GM23338 (cell line): ENCODE data around the gene FRMD3.

Experiments used
- CREB1 ChIP-seq: fragments of 250-450 bp; sonication (Bioruptor Pico); IDR thresholded peaks from 2 replicates; pipeline ENCODE4 v1.5.0; 2020; ENCODE audit warnings: low read depth, mild to moderate bottlenecking, moderate library complexity
- EZH2 ChIP-seq: fragments of 200-600 bp; sonication (generic); IDR thresholded peaks from one replicate; pipeline ENCODE4 v1.8.0; 2017; ENCODE audit warnings: antibody characterized with exemption, mild to moderate bottlenecking, low read depth; ENCODE audit not compliant: unreplicated experiment
- EZH2phosphoT487 ChIP-seq: fragments of 200-600 bp; sonication (generic); IDR thresholded peaks from one replicate; pipeline ENCODE4 v1.8.1; 2018; ENCODE audit warnings: antibody characterized with exemption; ENCODE audit not compliant: unreplicated experiment
- JUNB ChIP-seq: IDR thresholded peaks from one replicate; pipeline ENCODE4 v1.6.1; 2016; ENCODE audit warnings: antibody characterized with exemption; ENCODE audit not compliant: unreplicated experiment
- NANOG ChIP-seq: IDR thresholded peaks from 2 replicates; pipeline ENCODE4 v1.6.1; 2016; ENCODE audit warnings: antibody characterized with exemption, borderline replicate concordance
- POLR2AphosphoS5 ChIP-seq: IDR thresholded peaks from 2 replicates; pipeline ENCODE4 v1.6.1; 2016; ENCODE audit warnings: antibody characterized with exemption, low read depth
- STAT1 ChIP-seq: IDR thresholded peaks from one replicate; pipeline ENCODE4 v1.6.1; 2016; ENCODE audit warnings: antibody characterized with exemption; ENCODE audit not compliant: unreplicated experiment
- ZNF114 ChIP-seq: fragments of 250-450 bp; sonication (Bioruptor Pico); IDR thresholded peaks from 2 replicates; pipeline ENCODE4 v1.5.0; 2020; ENCODE audit warnings: mild to moderate bottlenecking, moderate library complexity
- ZNF331 ChIP-seq: fragments of 250-450 bp; sonication (Bioruptor Pico); IDR thresholded peaks from 2 replicates; pipeline ENCODE4 v1.5.0; 2020; ENCODE audit warnings: low read depth, mild to moderate bottlenecking, moderate library complexity
- TF ChIP-seq, protein P1 (sequence below), 2 experiments: fragments of 200-600 bp in 1 of 2; sonication (generic) in 1 of 2; conservative IDR thresholded peaks; 2 replicates each; pipeline versions ENCODE4 v1.5.1 to v1.6.1; 2016 to 2017; ENCODE audit warnings: antibody characterized with exemption in 2 of 2, low read depth in 2 of 2, mild to moderate bottlenecking in 2 of 2, moderate library complexity in 1 of 2
- TF ChIP-seq, protein P2 (sequence below): IDR thresholded peaks from one replicate; pipeline ENCODE4 v1.6.1; 2018; ENCODE audit warnings: antibody characterized with exemption; ENCODE audit not compliant: unreplicated experiment
- TF ChIP-seq, protein P3 (sequence below): IDR thresholded peaks from 2 replicates; pipeline ENCODE4 v1.6.1; 2016; ENCODE audit warnings: antibody characterized with exemption
- TF ChIP-seq, protein P4 (sequence below): fragments of 250-450 bp; sonication (Bioruptor Pico); IDR thresholded peaks from 2 replicates; pipeline ENCODE4 v1.5.0; 2020; ENCODE audit warnings: mild to moderate bottlenecking, moderate library complexity

DNA sequence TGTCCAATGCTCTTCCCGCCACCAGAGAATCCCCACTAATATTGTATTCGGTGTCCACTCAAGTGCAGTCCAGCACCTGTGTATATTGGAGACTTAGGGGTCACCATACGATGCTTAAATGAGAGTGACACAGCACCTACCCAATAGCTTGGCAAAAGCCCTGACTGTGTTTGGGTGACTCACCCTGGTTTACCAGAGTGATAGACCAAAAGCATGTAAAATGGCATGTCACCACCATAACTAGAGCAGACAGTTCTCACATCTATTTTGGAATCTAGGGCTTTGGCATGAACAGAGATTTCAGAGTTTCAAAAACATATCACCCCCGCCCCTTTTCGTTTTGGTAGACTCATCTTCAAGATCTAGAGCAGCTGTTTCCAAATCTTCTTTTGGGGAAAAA lies 257.9 kb downstream of the FRMD3 start:
- TF ChIP-seq ZNF114 (CRISPR knock-in tag) (no peak), JUNB (no peak), POLR2AphosphoS5 (no peak), EZH2phosphoT487 (no peak), ZNF331 (CRISPR knock-in tag) (no peak), EZH2 (no peak), CREB1 (CRISPR knock-in tag) (no peak), NANOG (no peak), STAT1 (no peak)
- TF ChIP-seq, protein P1, sequence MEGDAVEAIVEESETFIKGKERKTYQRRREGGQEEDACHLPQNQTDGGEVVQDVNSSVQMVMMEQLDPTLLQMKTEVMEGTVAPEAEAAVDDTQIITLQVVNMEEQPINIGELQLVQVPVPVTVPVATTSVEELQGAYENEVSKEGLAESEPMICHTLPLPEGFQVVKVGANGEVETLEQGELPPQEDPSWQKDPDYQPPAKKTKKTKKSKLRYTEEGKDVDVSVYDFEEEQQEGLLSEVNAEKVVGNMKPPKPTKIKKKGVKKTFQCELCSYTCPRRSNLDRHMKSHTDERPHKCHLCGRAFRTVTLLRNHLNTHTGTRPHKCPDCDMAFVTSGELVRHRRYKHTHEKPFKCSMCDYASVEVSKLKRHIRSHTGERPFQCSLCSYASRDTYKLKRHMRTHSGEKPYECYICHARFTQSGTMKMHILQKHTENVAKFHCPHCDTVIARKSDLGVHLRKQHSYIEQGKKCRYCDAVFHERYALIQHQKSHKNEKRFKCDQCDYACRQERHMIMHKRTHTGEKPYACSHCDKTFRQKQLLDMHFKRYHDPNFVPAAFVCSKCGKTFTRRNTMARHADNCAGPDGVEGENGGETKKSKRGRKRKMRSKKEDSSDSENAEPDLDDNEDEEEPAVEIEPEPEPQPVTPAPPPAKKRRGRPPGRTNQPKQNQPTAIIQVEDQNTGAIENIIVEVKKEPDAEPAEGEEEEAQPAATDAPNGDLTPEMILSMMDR (conservative IDR thresholded peaks at IDR 0.05; ENCODE audit: low read depth in 2 of 2), result no peak
- TF ChIP-seq, protein P2, sequence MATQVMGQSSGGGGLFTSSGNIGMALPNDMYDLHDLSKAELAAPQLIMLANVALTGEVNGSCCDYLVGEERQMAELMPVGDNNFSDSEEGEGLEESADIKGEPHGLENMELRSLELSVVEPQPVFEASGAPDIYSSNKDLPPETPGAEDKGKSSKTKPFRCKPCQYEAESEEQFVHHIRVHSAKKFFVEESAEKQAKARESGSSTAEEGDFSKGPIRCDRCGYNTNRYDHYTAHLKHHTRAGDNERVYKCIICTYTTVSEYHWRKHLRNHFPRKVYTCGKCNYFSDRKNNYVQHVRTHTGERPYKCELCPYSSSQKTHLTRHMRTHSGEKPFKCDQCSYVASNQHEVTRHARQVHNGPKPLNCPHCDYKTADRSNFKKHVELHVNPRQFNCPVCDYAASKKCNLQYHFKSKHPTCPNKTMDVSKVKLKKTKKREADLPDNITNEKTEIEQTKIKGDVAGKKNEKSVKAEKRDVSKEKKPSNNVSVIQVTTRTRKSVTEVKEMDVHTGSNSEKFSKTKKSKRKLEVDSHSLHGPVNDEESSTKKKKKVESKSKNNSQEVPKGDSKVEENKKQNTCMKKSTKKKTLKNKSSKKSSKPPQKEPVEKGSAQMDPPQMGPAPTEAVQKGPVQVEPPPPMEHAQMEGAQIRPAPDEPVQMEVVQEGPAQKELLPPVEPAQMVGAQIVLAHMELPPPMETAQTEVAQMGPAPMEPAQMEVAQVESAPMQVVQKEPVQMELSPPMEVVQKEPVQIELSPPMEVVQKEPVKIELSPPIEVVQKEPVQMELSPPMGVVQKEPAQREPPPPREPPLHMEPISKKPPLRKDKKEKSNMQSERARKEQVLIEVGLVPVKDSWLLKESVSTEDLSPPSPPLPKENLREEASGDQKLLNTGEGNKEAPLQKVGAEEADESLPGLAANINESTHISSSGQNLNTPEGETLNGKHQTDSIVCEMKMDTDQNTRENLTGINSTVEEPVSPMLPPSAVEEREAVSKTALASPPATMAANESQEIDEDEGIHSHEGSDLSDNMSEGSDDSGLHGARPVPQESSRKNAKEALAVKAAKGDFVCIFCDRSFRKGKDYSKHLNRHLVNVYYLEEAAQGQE, result no peak
- TF ChIP-seq, protein P3, sequence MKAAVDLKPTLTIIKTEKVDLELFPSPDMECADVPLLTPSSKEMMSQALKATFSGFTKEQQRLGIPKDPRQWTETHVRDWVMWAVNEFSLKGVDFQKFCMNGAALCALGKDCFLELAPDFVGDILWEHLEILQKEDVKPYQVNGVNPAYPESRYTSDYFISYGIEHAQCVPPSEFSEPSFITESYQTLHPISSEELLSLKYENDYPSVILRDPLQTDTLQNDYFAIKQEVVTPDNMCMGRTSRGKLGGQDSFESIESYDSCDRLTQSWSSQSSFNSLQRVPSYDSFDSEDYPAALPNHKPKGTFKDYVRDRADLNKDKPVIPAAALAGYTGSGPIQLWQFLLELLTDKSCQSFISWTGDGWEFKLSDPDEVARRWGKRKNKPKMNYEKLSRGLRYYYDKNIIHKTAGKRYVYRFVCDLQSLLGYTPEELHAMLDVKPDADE, result no peak
- TF ChIP-seq, protein P4, sequence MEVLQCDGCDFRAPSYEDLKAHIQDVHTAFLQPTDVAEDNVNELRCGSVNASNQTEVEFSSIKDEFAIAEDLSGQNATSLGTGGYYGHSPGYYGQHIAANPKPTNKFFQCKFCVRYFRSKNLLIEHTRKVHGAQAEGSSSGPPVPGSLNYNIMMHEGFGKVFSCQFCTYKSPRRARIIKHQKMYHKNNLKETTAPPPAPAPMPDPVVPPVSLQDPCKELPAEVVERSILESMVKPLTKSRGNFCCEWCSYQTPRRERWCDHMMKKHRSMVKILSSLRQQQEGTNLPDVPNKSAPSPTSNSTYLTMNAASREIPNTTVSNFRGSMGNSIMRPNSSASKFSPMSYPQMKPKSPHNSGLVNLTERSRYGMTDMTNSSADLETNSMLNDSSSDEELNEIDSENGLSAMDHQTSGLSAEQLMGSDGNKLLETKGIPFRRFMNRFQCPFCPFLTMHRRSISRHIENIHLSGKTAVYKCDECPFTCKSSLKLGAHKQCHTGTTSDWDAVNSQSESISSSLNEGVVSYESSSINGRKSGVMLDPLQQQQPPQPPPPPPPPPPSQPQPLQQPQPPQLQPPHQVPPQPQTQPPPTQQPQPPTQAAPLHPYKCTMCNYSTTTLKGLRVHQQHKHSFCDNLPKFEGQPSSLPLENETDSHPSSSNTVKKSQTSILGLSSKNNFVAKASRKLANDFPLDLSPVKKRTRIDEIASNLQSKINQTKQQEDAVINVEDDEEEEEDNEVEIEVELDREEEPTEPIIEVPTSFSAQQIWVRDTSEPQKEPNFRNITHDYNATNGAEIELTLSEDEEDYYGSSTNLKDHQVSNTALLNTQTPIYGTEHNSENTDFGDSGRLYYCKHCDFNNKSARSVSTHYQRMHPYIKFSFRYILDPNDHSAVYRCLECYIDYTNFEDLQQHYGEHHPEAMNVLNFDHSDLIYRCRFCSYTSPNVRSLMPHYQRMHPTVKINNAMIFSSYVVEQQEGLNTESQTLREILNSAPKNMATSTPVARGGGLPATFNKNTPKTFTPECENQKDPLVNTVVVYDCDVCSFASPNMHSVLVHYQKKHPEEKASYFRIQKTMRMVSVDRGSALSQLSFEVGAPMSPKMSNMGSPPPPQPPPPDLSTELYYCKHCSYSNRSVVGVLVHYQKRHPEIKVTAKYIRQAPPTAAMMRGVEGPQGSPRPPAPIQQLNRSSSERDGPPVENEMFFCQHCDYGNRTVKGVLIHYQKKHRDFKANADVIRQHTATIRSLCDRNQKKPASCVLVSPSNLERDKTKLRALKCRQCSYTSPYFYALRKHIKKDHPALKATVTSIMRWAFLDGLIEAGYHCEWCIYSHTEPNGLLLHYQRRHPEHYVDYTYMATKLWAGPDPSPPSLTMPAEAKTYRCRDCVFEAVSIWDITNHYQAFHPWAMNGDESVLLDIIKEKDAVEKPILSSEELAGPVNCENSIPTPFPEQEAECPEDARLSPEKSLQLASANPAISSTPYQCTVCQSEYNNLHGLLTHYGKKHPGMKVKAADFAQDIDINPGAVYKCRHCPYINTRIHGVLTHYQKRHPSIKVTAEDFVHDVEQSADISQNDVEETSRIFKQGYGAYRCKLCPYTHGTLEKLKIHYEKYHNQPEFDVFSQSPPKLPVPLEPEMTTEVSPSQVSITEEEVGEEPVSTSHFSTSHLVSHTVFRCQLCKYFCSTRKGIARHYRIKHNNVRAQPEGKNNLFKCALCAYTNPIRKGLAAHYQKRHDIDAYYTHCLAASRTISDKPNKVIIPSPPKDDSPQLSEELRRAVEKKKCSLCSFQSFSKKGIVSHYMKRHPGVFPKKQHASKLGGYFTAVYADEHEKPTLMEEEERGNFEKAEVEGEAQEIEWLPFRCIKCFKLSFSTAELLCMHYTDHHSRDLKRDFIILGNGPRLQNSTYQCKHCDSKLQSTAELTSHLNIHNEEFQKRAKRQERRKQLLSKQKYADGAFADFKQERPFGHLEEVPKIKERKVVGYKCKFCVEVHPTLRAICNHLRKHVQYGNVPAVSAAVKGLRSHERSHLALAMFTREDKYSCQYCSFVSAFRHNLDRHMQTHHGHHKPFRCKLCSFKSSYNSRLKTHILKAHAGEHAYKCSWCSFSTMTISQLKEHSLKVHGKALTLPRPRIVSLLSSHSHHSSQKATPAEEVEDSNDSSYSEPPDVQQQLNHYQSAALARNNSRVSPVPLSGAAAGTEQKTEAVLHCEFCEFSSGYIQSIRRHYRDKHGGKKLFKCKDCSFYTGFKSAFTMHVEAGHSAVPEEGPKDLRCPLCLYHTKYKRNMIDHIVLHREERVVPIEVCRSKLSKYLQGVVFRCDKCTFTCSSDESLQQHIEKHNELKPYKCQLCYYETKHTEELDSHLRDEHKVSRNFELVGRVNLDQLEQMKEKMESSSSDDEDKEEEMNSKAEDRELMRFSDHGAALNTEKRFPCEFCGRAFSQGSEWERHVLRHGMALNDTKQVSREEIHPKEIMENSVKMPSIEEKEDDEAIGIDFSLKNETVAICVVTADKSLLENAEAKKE (CRISPR knock-in tag), result no peak
